ENCODE measurements around the gene MALRD1.
"Not testable (repeated sequence)": the region's sequence is repeated elsewhere in the genome, so short reads cannot be mapped to it uniquely, and the experiment has no call there.

The MALRD1 gene

GRCh38 chr10:19728964-19729363 lies 680.4 kb downstream of the MALRD1 start:
- no CpG with 5 or more reads among the region's 2 CpGs for WGBS (ENCODE audit: extremely low coverage, insufficient coverage, low lambda C conversion rate)
- Histone ChIP-seq H2BK120ac (ENCODE audit: low read depth, low read length) (no peak overlapping the region), H3K56ac (ENCODE audit: low read length) (no peak overlapping the region), H3K18ac (ENCODE audit: low read length) (no peak overlapping the region), H3K4me2 (ENCODE audit: low read length) (no peak overlapping the region), H3K4me3 (ENCODE audit: low read length) (no peak overlapping the region), H2AK5ac (ENCODE audit: low read length) (no peak overlapping the region), H3K23ac (ENCODE audit: low read length) (no peak overlapping the region), H3K36me3 (ENCODE audit: control insufficient read depth, insufficient read depth, low read length) (no peaks in the 10 kb centered on the region), H3K9ac (ENCODE audit: low read length) (no peak overlapping the region), H3K4me1 (ENCODE audit: control insufficient read depth, low read depth, low read length) (no peaks in the 10 kb centered on the region), H4K5ac (ENCODE audit: low read length) (no peak overlapping the region), H2BK15ac (replicated peaks; ENCODE audit: low read depth) (no peak overlapping the region), H2BK5ac (ENCODE audit: low read length) (no peak overlapping the region), H3K79me2 (ENCODE audit: control insufficient read depth, insufficient read depth, low read length) (no peaks in the 10 kb centered on the region), H3K79me1 (ENCODE audit: low read length) (no peaks in the 10 kb centered on the region), H3K27me3 (ENCODE audit: insufficient read depth, low read length, poor library complexity) (no peaks in the 10 kb centered on the region), H3K27ac (ENCODE audit: low read depth, low read length) (no peak overlapping the region), H4K8ac (ENCODE audit: low read depth, low read length) (no peak overlapping the region), H3K4ac (ENCODE audit: low read depth, low read length) (no peak overlapping the region)
- DNase-seq = no peak

DNA sequence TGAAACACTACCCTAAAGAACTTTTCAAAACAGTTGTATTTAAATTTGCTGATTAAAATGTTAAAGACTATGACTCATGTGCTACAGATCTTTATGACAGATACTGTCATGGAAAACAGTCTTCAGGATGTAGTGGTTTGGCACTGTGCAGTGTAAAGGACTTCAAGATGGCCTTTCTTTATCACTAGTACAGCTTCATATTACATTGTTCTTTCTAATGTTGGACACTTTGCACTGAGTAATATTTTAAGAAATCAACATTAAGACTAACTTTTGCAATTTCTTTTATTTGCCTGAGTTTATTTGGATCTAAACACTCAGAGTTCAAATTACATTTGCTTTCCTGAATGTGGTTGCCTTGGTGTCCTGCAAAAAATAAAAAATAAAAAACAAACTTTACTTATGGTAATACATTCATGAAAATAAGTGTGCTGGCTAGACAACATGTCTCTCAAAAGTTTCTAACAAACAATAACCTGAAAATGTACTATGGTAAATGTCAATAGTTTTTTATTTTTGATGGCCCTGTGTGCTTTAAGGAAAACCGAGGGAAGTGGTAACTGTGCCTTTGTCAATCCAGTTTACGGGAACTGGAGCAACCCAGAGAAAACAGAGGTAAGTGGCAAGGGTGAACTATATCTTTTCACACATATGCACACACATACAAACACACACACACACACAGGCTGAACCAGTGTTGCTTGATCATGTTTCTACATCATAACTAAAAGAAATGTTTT lies 681.7 kb downstream of the MALRD1 start:
- Histone ChIP-seq H4K8ac (ENCODE audit: low read depth, low read length) (no peak overlapping the region), H3K4me2 (ENCODE audit: low read length) (no peak overlapping the region), H3K9ac (ENCODE audit: low read length) (no peak overlapping the region), H3K36me3 (ENCODE audit: control insufficient read depth, insufficient read depth, low read length) (no peaks in the 10 kb centered on the region), H2BK5ac (ENCODE audit: low read length) (no peak overlapping the region), H3K56ac (ENCODE audit: low read length) (no peak overlapping the region), H3K18ac (ENCODE audit: low read length) (no peak overlapping the region), H4K5ac (ENCODE audit: low read length) (no peak overlapping the region), H2AK5ac (ENCODE audit: low read length) (no peak overlapping the region), H3K79me2 (ENCODE audit: control insufficient read depth, insufficient read depth, low read length) (no peaks in the 10 kb centered on the region), H3K4ac (ENCODE audit: low read depth, low read length) (no peak overlapping the region), H3K4me3 (ENCODE audit: low read length) (no peak overlapping the region), H3K27ac (ENCODE audit: low read depth, low read length) (no peak overlapping the region), H2BK120ac (ENCODE audit: low read depth, low read length) (no peak overlapping the region), H2BK15ac (replicated peaks; ENCODE audit: low read depth) (no peak overlapping the region), H3K4me1 (ENCODE audit: control insufficient read depth, low read depth, low read length) (no peaks in the 10 kb centered on the region), H3K27me3 (ENCODE audit: insufficient read depth, low read length, poor library complexity) (no peaks in the 10 kb centered on the region), H3K79me1 (ENCODE audit: low read length) (no peaks in the 10 kb centered on the region), H3K23ac (ENCODE audit: low read length) (no peak overlapping the region)
- WGBS (ENCODE audit: extremely low coverage, insufficient coverage, low lambda C conversion rate) = no CpG with 5 or more reads among the region's 2 CpGs
- no peak for DNase-seq

DNA sequence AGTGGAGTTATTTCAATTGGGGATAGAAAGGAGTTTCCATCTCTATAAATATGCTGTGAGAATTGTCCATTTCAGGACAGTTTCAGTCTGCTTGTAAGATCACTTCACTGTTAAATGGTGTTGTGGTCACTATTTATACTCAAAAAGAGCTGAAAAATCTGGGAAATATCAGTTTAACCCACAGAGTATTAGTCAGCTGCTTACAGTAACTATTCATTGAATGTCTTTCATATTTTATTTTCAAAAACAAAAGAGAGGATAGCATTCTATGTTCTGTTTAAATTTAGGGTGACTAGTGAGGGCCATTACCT lies 682.3 kb downstream of the MALRD1 start:
- H3K27ac ChIP-seq (ENCODE audit: low read depth, low read length) = no peak overlapping the region
- no peak for DNase-seq

DNA sequence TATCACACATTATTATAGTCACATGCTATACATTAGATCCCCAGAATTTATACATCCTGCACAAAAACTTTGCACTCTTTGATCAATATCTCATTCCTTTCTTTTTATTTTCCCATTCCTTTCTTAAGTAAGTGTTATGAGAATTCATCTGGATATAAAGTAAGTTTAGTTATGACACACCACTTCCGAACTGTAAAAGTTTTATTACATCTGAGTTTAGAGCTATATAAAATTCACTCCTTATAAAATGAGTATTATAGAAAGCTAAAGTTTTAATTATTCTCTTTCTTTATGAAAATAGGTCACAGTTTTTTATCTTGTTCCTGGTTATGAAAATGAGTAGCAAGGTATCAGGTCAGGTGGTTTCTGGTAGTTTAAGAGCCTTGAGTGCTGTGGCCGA lies 683.0 kb downstream of the MALRD1 start:
- H3K27ac ChIP-seq (ENCODE audit: low read depth, low read length) = no peak overlapping the region
- H3K79me1 ChIP-seq (ENCODE audit: low read length) = no peaks in the 10 kb centered on the region
- no peak overlapping the region for H2AK5ac ChIP-seq (ENCODE audit: low read length)
- no peaks in the 10 kb centered on the region for H3K27me3 ChIP-seq (ENCODE audit: insufficient read depth, low read length, poor library complexity)
- H2BK120ac ChIP-seq (ENCODE audit: low read depth, low read length) = no peak overlapping the region
- no peak overlapping the region for H3K23ac ChIP-seq (ENCODE audit: low read length)
- H3K4ac ChIP-seq (ENCODE audit: low read depth, low read length) = no peak overlapping the region
- H3K79me2 ChIP-seq (ENCODE audit: control insufficient read depth, insufficient read depth, low read length) = no peaks in the 10 kb centered on the region
- H2BK15ac ChIP-seq (replicated peaks; ENCODE audit: low read depth) = no peak overlapping the region
- no peak overlapping the region for H3K4me2 ChIP-seq (ENCODE audit: low read length)
- H3K4me1 ChIP-seq (ENCODE audit: control insufficient read depth, low read depth, low read length) = no peaks in the 10 kb centered on the region
- no peak overlapping the region for H4K8ac ChIP-seq (ENCODE audit: low read depth, low read length)
- no peak overlapping the region for H3K18ac ChIP-seq (ENCODE audit: low read length)
- no peak for DNase-seq
- H3K56ac ChIP-seq (ENCODE audit: low read length) = no peak overlapping the region
- H3K36me3 ChIP-seq (ENCODE audit: control insufficient read depth, insufficient read depth, low read length) = no peaks in the 10 kb centered on the region
- no peak overlapping the region for H4K5ac ChIP-seq (ENCODE audit: low read length)
- no peak overlapping the region for H3K9ac ChIP-seq (ENCODE audit: low read length)
- no peak overlapping the region for H2BK5ac ChIP-seq (ENCODE audit: low read length)
- no peak overlapping the region for H3K4me3 ChIP-seq (ENCODE audit: low read length)
- WGBS (ENCODE audit: extremely low coverage, insufficient coverage, low lambda C conversion rate) = no CpG with 5 or more reads among the region's 2 CpGs

More for the DNA sequence above, 682.3 kb downstream of the MALRD1 start:
- no peaks in the 10 kb centered on the region for H3K36me3 ChIP-seq (ENCODE audit: control insufficient read depth, insufficient read depth, low read length)
- H3K56ac ChIP-seq (ENCODE audit: low read length) = no peak overlapping the region
- H4K5ac ChIP-seq (ENCODE audit: low read length) = no peak overlapping the region
- no peaks in the 10 kb centered on the region for H3K79me2 ChIP-seq (ENCODE audit: control insufficient read depth, insufficient read depth, low read length)
- no peak overlapping the region for H3K4me2 ChIP-seq (ENCODE audit: low read length)
- no peaks in the 10 kb centered on the region for H3K79me1 ChIP-seq (ENCODE audit: low read length)
- H2BK15ac ChIP-seq (replicated peaks; ENCODE audit: low read depth) = no peak overlapping the region
- no peak overlapping the region for H3K23ac ChIP-seq (ENCODE audit: low read length)
- no peak overlapping the region for H3K9ac ChIP-seq (ENCODE audit: low read length)
- no peak overlapping the region for H2BK5ac ChIP-seq (ENCODE audit: low read length)
- no peak overlapping the region for H2AK5ac ChIP-seq (ENCODE audit: low read length)
- no peak overlapping the region for H3K18ac ChIP-seq (ENCODE audit: low read length)
- H3K4ac ChIP-seq (ENCODE audit: low read depth, low read length) = no peak overlapping the region
- H3K4me3 ChIP-seq (ENCODE audit: low read length) = no peak overlapping the region
- H4K8ac ChIP-seq (ENCODE audit: low read depth, low read length) = no peak overlapping the region
- H2BK120ac ChIP-seq (ENCODE audit: low read depth, low read length) = no peak overlapping the region
- no peaks in the 10 kb centered on the region for H3K4me1 ChIP-seq (ENCODE audit: control insufficient read depth, low read depth, low read length)
- H3K27me3 ChIP-seq (ENCODE audit: insufficient read depth, low read length, poor library complexity) = no peaks in the 10 kb centered on the region

- Histone ChIP-seq H3K4me3 (ENCODE audit: low read length) (no peak overlapping the region), H3K36me3 (ENCODE audit: control insufficient read depth, insufficient read depth, low read length) (no peaks in the 10 kb centered on the region), H3K56ac (ENCODE audit: low read length) (no peak overlapping the region), H3K23ac (ENCODE audit: low read length) (no peak overlapping the region), H2BK15ac (replicated peaks; ENCODE audit: low read depth) (no peak overlapping the region), H3K27me3 (ENCODE audit: insufficient read depth, low read length, poor library complexity) (no peaks in the 10 kb centered on the region), H4K8ac (ENCODE audit: low read depth, low read length) (no peak overlapping the region), H2BK120ac (ENCODE audit: low read depth, low read length) (no peak overlapping the region), H3K4ac (ENCODE audit: low read depth, low read length) (no peak overlapping the region), H3K18ac (ENCODE audit: low read length) (no peak overlapping the region), H3K9ac (ENCODE audit: low read length) (no peak overlapping the region), H3K4me2 (ENCODE audit: low read length) (no peak overlapping the region), H3K4me1 (ENCODE audit: control insufficient read depth, low read depth, low read length) (no peaks in the 10 kb centered on the region), H3K79me2 (ENCODE audit: control insufficient read depth, insufficient read depth, low read length) (no peaks in the 10 kb centered on the region), H3K27ac (ENCODE audit: low read depth, low read length) (no peak overlapping the region), H3K79me1 (ENCODE audit: low read length) (no peaks in the 10 kb centered on the region), H2BK5ac (ENCODE audit: low read length) (no peak overlapping the region), H4K5ac (ENCODE audit: low read length) (no peak overlapping the region), H2AK5ac (ENCODE audit: low read length) (no peak overlapping the region)
- DNase-seq = no peak
- no CpG with 5 or more reads among the region's 1 CpG for WGBS (ENCODE audit: extremely low coverage, insufficient coverage, low lambda C conversion rate)
Measured at GRCh38 chr10:19738440-19738839, 689.8 kb downstream of the MALRD1 start.

- not testable (repeated sequence) for H2BK15ac ChIP-seq (replicated peaks; ENCODE audit: low read depth); H2BK5ac ChIP-seq (ENCODE audit: low read length); H3K4me3 ChIP-seq (ENCODE audit: low read length); H4K5ac ChIP-seq (ENCODE audit: low read length); DNase-seq; H3K18ac ChIP-seq (ENCODE audit: low read length); H3K4ac ChIP-seq (ENCODE audit: low read depth, low read length); H2AK5ac ChIP-seq (ENCODE audit: low read length); H2BK120ac ChIP-seq (ENCODE audit: low read depth, low read length); H3K4me1 ChIP-seq (ENCODE audit: control insufficient read depth, low read depth, low read length); H3K79me1 ChIP-seq (ENCODE audit: low read length); H3K27ac ChIP-seq (ENCODE audit: low read depth, low read length); H3K56ac ChIP-seq (ENCODE audit: low read length); H3K79me2 ChIP-seq (ENCODE audit: control insufficient read depth, insufficient read depth, low read length); H3K9ac ChIP-seq (ENCODE audit: low read length); H3K4me2 ChIP-seq (ENCODE audit: low read length); H4K8ac ChIP-seq (ENCODE audit: low read depth, low read length); H3K27me3 ChIP-seq (ENCODE audit: insufficient read depth, low read length, poor library complexity); H3K36me3 ChIP-seq (ENCODE audit: control insufficient read depth, insufficient read depth, low read length); H3K23ac ChIP-seq (ENCODE audit: low read length)
- no CpG with 5 or more reads among the region's 7 CpGs for WGBS (ENCODE audit: extremely low coverage, insufficient coverage, low lambda C conversion rate)
Measured at GRCh38 chr10:19739232-19739631, 690.6 kb downstream of the MALRD1 start.

Measured in mesendoderm (in vitro differentiated cells).